HepG2 (cell line): ENCODE measurements around the gene EFCAB11. TPM values are rescaled to one million over a fixed set of nuclear protein-coding genes. Genes with fewer than 3 reads are reported as not detected.
A peak's percentile ranks its signal among the peaks of the same experiment; 100 is the strongest.

Experiments
- ATAC-seq: fragments of 200-7000 bp; cut with Tn5 transposase; 3 replicates; pipeline ENCODE4 v1.9.1; 2020; ENCODE audit warnings: mild to moderate bottlenecking, moderate library complexity
- BruUV-seq: library from RNA; stranded (reverse); fragments of 400-500 nt; replicated peaks from 2 replicates; lab custom pipeline; 2021; lab: Mats Ljungman, UMichigan
- CTCF ChIA-PET: fragments of 300-600 bp; formaldehyde crosslinking; extraction: SDS; loops from one replicate; lab custom pipeline; 2021; ENCODE audit warnings: low total read pairs, inconsistent platforms, low intra/inter-chr PET ratio; lab: Yijun Ruan, JAX
- POLR2A ChIA-PET: fragments of 350-600 bp; sonication (Branson Sonifier 250); formaldehyde crosslinking; loops from one replicate; lab custom pipeline; 2020; ENCODE audit warnings: antibody characterized with exemption, inconsistent platforms; lab: Yijun Ruan, JAX
- DNase-seq: peaks from one replicate; pipeline ENCODE4 v3.0.0-alpha.2; 2015; ENCODE audit warnings: low spot score
- FAIRE-seq: peaks from 3 replicates; lab custom pipeline; 2011; peaks lifted over from hg19 to GRCh38; lab: Jason Lieb, UNC
- H2AFZ ChIP-seq: one replicate; pipeline ENCODE4 v1.6.1; 2011; ENCODE audit warnings: low read length, inconsistent platforms
- H3K27ac ChIP-seq: fragments of 300-600 bp; 3 replicates; pipeline ENCODE4 v1.8.0; 2011; ENCODE audit warnings: mixed run types, mild to moderate bottlenecking, mixed read lengths, low read length, inconsistent platforms; ENCODE audit not compliant: insufficient read depth; ENCODE audit errors: extremely low read length
- H3K27me3 ChIP-seq, 2 experiments: fragments of 200-600 bp in 1 of 2; 2 replicates in 1 of 2; 3 replicates in 1 of 2; pipeline versions ENCODE4 v1.6.0 to v1.8.0; 2011; ENCODE audit warnings: low read length in 2 of 2, mild to moderate bottlenecking in 2 of 2, moderate library complexity in 2 of 2, inconsistent platforms in 1 of 2; ENCODE audit not compliant: insufficient read depth in 2 of 2, control insufficient read depth in 1 of 2
- H3K36me3 ChIP-seq, 2 experiments: fragments of 200-600 bp in 1 of 2; replicated peaks in 1 of 2; 2 replicates in 1 of 2; 3 replicates in 1 of 2; pipeline versions ENCODE4 v1.5.1 to v1.8.0; 2011; ENCODE audit warnings: low read length in 2 of 2, inconsistent platforms in 1 of 2; ENCODE audit not compliant: insufficient read depth in 2 of 2, control insufficient read depth in 1 of 2
- H3K4me1 ChIP-seq: 2 replicates; pipeline ENCODE4 v1.5.1; 2012; ENCODE audit warnings: low read length, inconsistent platforms; ENCODE audit not compliant: insufficient read depth
- H3K4me2 ChIP-seq: 2 replicates; pipeline ENCODE4 v1.6.0; 2011; ENCODE audit warnings: low read depth, low read length, inconsistent platforms
- H3K4me3 ChIP-seq, 3 experiments: fragments of 200-600 bp in 1 of 3; sonication (generic), shearing (Covaris generic) in 1 of 3; replicated peaks in 1 of 3; 2 replicates each; pipeline ENCODE4 v1.5.1; 2011 to 2016; ENCODE audit warnings: low read length in 3 of 3, inconsistent platforms in 2 of 3, low read depth in 2 of 3, mild to moderate bottlenecking in 2 of 3, control low read depth in 1 of 3, mixed read lengths in 1 of 3; ENCODE audit not compliant: insufficient read depth in 1 of 3
- H3K79me2 ChIP-seq: one replicate; pipeline ENCODE4 v1.6.1; 2011; ENCODE audit warnings: low read length, inconsistent platforms; ENCODE audit not compliant: insufficient read depth
- H3K9ac ChIP-seq: 2 replicates; pipeline ENCODE4 v1.6.0; 2011; ENCODE audit warnings: mild to moderate bottlenecking, low read depth, low read length, inconsistent platforms; ENCODE audit not compliant: insufficient read depth
- H3K9me3 ChIP-seq: 2 replicates; pipeline ENCODE4 v1.5.1; 2012; ENCODE audit warnings: mild to moderate bottlenecking, low read length
- H4K20me1 ChIP-seq: 2 replicates; pipeline ENCODE4 v1.6.0; 2011; ENCODE audit warnings: inconsistent platforms, mild to moderate bottlenecking, low read length, moderate library complexity; ENCODE audit not compliant: insufficient read depth
- ATF7-NPFF ChIP-seq: sonication (generic); formaldehyde crosslinking; IDR thresholded peaks from 2 replicates; pipeline ENCODE4 v1.8.1; 2023; ENCODE audit warnings: mild to moderate bottlenecking, low read depth, missing genetic modification reagents, moderate library complexity
- ETV5 ChIP-seq: IDR thresholded peaks from 2 replicates; pipeline ENCODE4 v1.6.1; 2018; ENCODE audit warnings: missing biosample characterization, missing genetic modification reagents, inconsistent platforms, borderline replicate concordance
- FOSL1 ChIP-seq: sonication (generic); formaldehyde crosslinking; IDR thresholded peaks from 2 replicates; pipeline ENCODE4 v1.9.0; 2021; ENCODE audit warnings: missing genetic modification reagents, borderline replicate concordance
- HES4 ChIP-seq: sonication (generic); formaldehyde crosslinking; IDR thresholded peaks from 2 replicates; pipeline ENCODE4 v1.9.0; 2021; ENCODE audit warnings: mild to moderate bottlenecking, missing genetic modification reagents, borderline replicate concordance
- IKZF4 ChIP-seq: sonication (generic); formaldehyde crosslinking; IDR thresholded peaks from 2 replicates; pipeline ENCODE4 v1.5.1; 2020; ENCODE audit warnings: borderline replicate concordance, mild to moderate bottlenecking, low read depth, missing genetic modification reagents; ENCODE audit errors: not compliant biosample characterization
- PLSCR1 ChIP-seq: sonication (generic); formaldehyde crosslinking; IDR thresholded peaks from 2 replicates; pipeline ENCODE4 v1.5.0; 2020; ENCODE audit warnings: missing genetic modification reagents, mild to moderate bottlenecking, borderline replicate concordance
- RAD21 ChIP-seq: fragments of 450-650 bp; formaldehyde crosslinking; IDR thresholded peaks from 2 replicates; pipeline ENCODE4 v1.5.0; 2020; ENCODE audit warnings: mild to moderate bottlenecking
- SMC3 ChIP-seq: IDR thresholded peaks from 2 replicates; pipeline ENCODE4 v1.6.1; 2011; ENCODE audit warnings: low read length, improper control_type of control experiment
- SYNCRIP ChIP-seq: fragments of 200-400 bp; formaldehyde crosslinking; IDR thresholded peaks from 2 replicates; pipeline ENCODE4 v1.6.1; 2018; ENCODE audit warnings: mild to moderate bottlenecking, low read depth, low read length; ENCODE audit not compliant: insufficient read depth
- ZNF121 ChIP-seq: sonication (generic); formaldehyde crosslinking; IDR thresholded peaks from 2 replicates; pipeline ENCODE4 v1.5.0; 2020; ENCODE audit warnings: mild to moderate bottlenecking, missing genetic modification reagents
- ZSCAN21 ChIP-seq: sonication (generic); formaldehyde crosslinking; IDR thresholded peaks from 2 replicates; pipeline ENCODE4 v1.8.0; 2022; ENCODE audit warnings: mild to moderate bottlenecking, missing genetic modification reagents, moderate library complexity, borderline replicate concordance
- WGBS: methylation state at CpG from one replicate; pipeline ENCODE4 v1.1.6; 2017; ENCODE audit warnings: low lambda C conversion rate; 5-methylcytosine and 5-hydroxymethylcytosine counted together
- in situ Hi-C: cut with HindIII; loops from 2 replicates; pipeline ENCODE4 v1.10.0; 2017; ENCODE audit warnings: low pct_unique_long_range_greater_than_20kb; ENCODE audit not compliant: extremely low pct_ligation_motif_present
- intact Hi-C: fragments of 100-400 bp; cut with micrococcal nuclease; formaldehyde crosslinking; loops from one replicate; pipeline ENCODE4 v1.10.0; 2022; ENCODE audit not compliant: unreplicated experiment
- polyA plus RNA-seq, 8 experiments: library from polyadenylated mRNA; depleted of rRNA in 3 of 8; stranded (reverse) in 7 of 8; unstranded in 1 of 8; fragments of >200 nt; fragmentation: Illumina TruSeq in 4 of 8; extraction: Trizol in 4 of 8; gene quantifications; 2 replicates each; pipeline versions ENCODE4 v1.2.1 to v1.2.3, GENCODE V29; 2011 to 2016; ENCODE audit warnings: low read depth in 4 of 8, missing spikeins in 1 of 8, mixed read lengths in 1 of 8; ENCODE audit not compliant: insufficient read depth in 1 of 8
- total RNA-seq, 5 experiments: library from RNA; depleted of rRNA; stranded (reverse); fragments of >200 nt; fragmentation: Illumina TruSeq; extraction: Trizol; gene quantifications; 2 replicates each; pipeline ENCODE4 v1.2.3, GENCODE V29; 2016; ENCODE audit warnings: low read depth in 1 of 5
- TF ChIP-seq, protein P1 (sequence below): sonication (generic); formaldehyde crosslinking; IDR thresholded peaks from 2 replicates; pipeline ENCODE4 v1.9.0; 2021; ENCODE audit warnings: missing genetic modification reagents, borderline replicate concordance
- TF ChIP-seq, protein P2 (sequence below): sonication (generic); formaldehyde crosslinking; IDR thresholded peaks from 2 replicates; pipeline ENCODE4 v1.4.0; 2020; ENCODE audit warnings: missing genetic modification reagents, borderline replicate concordance
- TF ChIP-seq, protein P3 (sequence below): sonication (generic); formaldehyde crosslinking; IDR thresholded peaks from 2 replicates; pipeline ENCODE4 v1.5.0; 2020; ENCODE audit warnings: mild to moderate bottlenecking, missing genetic modification reagents, moderate library complexity

Gene EFCAB11
- total and polyA plus RNA-seq, 2 of the 13 experiments (the other 11 are each of a cell fraction or from before 2014, with no cell fraction given): 8.2 to 31.5 TPM

- TF ChIP-seq, protein P1, sequence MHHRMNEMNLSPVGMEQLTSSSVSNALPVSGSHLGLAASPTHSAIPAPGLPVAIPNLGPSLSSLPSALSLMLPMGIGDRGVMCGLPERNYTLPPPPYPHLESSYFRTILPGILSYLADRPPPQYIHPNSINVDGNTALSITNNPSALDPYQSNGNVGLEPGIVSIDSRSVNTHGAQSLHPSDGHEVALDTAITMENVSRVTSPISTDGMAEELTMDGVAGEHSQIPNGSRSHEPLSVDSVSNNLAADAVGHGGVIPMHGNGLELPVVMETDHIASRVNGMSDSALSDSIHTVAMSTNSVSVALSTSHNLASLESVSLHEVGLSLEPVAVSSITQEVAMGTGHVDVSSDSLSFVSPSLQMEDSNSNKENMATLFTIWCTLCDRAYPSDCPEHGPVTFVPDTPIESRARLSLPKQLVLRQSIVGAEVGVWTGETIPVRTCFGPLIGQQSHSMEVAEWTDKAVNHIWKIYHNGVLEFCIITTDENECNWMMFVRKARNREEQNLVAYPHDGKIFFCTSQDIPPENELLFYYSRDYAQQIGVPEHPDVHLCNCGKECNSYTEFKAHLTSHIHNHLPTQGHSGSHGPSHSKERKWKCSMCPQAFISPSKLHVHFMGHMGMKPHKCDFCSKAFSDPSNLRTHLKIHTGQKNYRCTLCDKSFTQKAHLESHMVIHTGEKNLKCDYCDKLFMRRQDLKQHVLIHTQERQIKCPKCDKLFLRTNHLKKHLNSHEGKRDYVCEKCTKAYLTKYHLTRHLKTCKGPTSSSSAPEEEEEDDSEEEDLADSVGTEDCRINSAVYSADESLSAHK: no peak
- no peak for TF ChIP-seq ZSCAN21 (CRISPR knock-in tag)
- TF ChIP-seq, protein P2, sequence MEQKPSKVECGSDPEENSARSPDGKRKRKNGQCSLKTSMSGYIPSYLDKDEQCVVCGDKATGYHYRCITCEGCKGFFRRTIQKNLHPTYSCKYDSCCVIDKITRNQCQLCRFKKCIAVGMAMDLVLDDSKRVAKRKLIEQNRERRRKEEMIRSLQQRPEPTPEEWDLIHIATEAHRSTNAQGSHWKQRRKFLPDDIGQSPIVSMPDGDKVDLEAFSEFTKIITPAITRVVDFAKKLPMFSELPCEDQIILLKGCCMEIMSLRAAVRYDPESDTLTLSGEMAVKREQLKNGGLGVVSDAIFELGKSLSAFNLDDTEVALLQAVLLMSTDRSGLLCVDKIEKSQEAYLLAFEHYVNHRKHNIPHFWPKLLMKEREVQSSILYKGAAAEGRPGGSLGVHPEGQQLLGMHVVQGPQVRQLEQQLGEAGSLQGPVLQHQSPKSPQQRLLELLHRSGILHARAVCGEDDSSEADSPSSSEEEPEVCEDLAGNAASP (CRISPR knock-in tag): no peak
- no peak for TF ChIP-seq HES4
Measured at GRCh38 chr14:89900802-89901201, 53.7 kb downstream of the EFCAB11 start (continued).

- intact Hi-C loops (no loop called here), in situ Hi-C loops (loop anchor here (10.0 to 25.0 kb wide), 3 partner anchors 115 to 663 kb away; partner anchors contain the start of gene FOXN3)
- Histone ChIP-seq H3K9ac (no peak overlapping the region), H3K36me3 (no peaks in the 10 kb centered on the region; a peak in 2 of 5 replicates), H3K27ac (no peak overlapping the region), H2AFZ (no peak overlapping the region), H3K4me3 (no peak overlapping the region), H3K9me3 (no peaks in the 10 kb centered on the region), H3K4me1 (no peaks in the 10 kb centered on the region), H3K79me2 (no peaks in the 10 kb centered on the region), H3K4me2 (no peak overlapping the region), H4K20me1 (no peaks in the 10 kb centered on the region), H3K27me3 (no peaks in the 10 kb centered on the region)
- peak; percentile 69 for ATAC-seq
- BruUV-seq: no TSS peak
- WGBS: 87% methylated on average over 4 of the region's 4 CpGs
- peak; percentile 13 for DNase-seq
- no peak for FAIRE-seq
- ChIA-PET POLR2A (interaction anchor here (1.4 kb wide), 1 partner anchor 10 kb away, joined by 3 read pairs; no protein-coding TSS in a partner anchor), CTCF (interaction anchor here (1.5 kb wide), 1 partner anchor 873 kb away, joined by 6 read pairs; no protein-coding TSS in a partner anchor)
- TF ChIP-seq SYNCRIP (no peak), SMC3 (peak; percentile 72), RAD21 (CRISPR knock-in tag) (peak; percentile 35; the same call in 1 of the 2 replicates), FOSL1 (CRISPR knock-in tag) (no peak), ETV5 (no peak), PLSCR1 (CRISPR knock-in tag) (no peak), ZNF121 (no peak), IKZF4 (CRISPR knock-in tag) (no peak), ATF7-NPFF (CRISPR knock-in tag) (no peak)
- TF ChIP-seq, protein P3, sequence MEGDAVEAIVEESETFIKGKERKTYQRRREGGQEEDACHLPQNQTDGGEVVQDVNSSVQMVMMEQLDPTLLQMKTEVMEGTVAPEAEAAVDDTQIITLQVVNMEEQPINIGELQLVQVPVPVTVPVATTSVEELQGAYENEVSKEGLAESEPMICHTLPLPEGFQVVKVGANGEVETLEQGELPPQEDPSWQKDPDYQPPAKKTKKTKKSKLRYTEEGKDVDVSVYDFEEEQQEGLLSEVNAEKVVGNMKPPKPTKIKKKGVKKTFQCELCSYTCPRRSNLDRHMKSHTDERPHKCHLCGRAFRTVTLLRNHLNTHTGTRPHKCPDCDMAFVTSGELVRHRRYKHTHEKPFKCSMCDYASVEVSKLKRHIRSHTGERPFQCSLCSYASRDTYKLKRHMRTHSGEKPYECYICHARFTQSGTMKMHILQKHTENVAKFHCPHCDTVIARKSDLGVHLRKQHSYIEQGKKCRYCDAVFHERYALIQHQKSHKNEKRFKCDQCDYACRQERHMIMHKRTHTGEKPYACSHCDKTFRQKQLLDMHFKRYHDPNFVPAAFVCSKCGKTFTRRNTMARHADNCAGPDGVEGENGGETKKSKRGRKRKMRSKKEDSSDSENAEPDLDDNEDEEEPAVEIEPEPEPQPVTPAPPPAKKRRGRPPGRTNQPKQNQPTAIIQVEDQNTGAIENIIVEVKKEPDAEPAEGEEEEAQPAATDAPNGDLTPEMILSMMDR (CRISPR knock-in tag): peak; percentile 45
Measured at GRCh38 chr14:89899917-89900663, 54.4 kb downstream of the EFCAB11 start.
